Subcutaneous abdominal adipose tissue (tissue), 5 donors: ENCODE results near the gene PTPN22.

Experiments
- H3K27ac ChIP-seq: one replicate; pipeline ENCODE4 v1.7.0; 2013; ENCODE audit warnings: low read depth, mild to moderate bottlenecking, inconsistent platforms, low read length, moderate library complexity
- H3K27me3 ChIP-seq, 5 donors: one replicate each; pipeline ENCODE4 v1.7.0; 2013; ENCODE audit warnings: low read length in 5 of 5, inconsistent platforms in 1 of 5; ENCODE audit not compliant: control insufficient read depth in 5 of 5, insufficient read depth in 4 of 5
- H3K36me3 ChIP-seq, 5 donors: one replicate each; pipeline ENCODE4 v1.7.0; 2013; ENCODE audit warnings: low read length in 5 of 5; ENCODE audit not compliant: control insufficient read depth in 5 of 5, insufficient read depth in 5 of 5
- H3K4me1 ChIP-seq, 5 donors: one replicate each; pipeline ENCODE4 v1.7.0; 2013; ENCODE audit warnings: low read length in 5 of 5, mild to moderate bottlenecking in 3 of 5, moderate library complexity in 1 of 5; ENCODE audit not compliant: control insufficient read depth in 5 of 5, insufficient read depth in 5 of 5
- H3K4me3 ChIP-seq, 5 donors: one replicate each; pipeline ENCODE4 v1.7.0; 2013; ENCODE audit warnings: low read length in 5 of 5, low read depth in 1 of 5
- H3K9ac ChIP-seq, 5 donors: one replicate each; pipeline ENCODE4 v1.7.0; 2013; ENCODE audit warnings: low read length in 5 of 5, mild to moderate bottlenecking in 4 of 5, moderate library complexity in 3 of 5
- H3K9me3 ChIP-seq, 5 donors: one replicate each; pipeline ENCODE4 v1.7.0; 2013; ENCODE audit warnings: low read length in 5 of 5; ENCODE audit not compliant: control insufficient read depth in 5 of 5
- donor health status: healthy.
- donor health status: healthy.
- donor health status: healthy.
- donor health status: healthy.
- donor health status: healthy.

Gene PTPN22

GRCh38 chr1:113768916-113769600, 102.5 kb downstream of the PTPN22 start:
- H3K27me3 ChIP-seq, result no peaks in the 10 kb centered on the region
- no peaks in the 10 kb centered on the region for H3K9me3 ChIP-seq
- H3K9ac ChIP-seq, result peak overlapping the region in 1 of 5 donors; percentile 11
- peaks cover 21 to 38% (median 24%) of the 10 kb centered on the region in 5 donors for H3K36me3 ChIP-seq
- H3K4me1 ChIP-seq, result no peaks in the 10 kb centered on the region
- H3K4me3 ChIP-seq, result no peak overlapping the region
- no peak overlapping the region for H3K27ac ChIP-seq

GRCh38 chr1:113765306-113766230, 105.9 kb downstream of the PTPN22 start:
- Histone ChIP-seq H3K9ac (no peak overlapping the region), H3K4me3 (no peak overlapping the region), H3K9me3 (no peaks in the 10 kb centered on the region), H3K27me3 (no peaks in the 10 kb centered on the region), H3K27ac (no peak overlapping the region), H3K36me3 (peaks cover 21 to 33% (median 22%) of the 10 kb centered on the region in 5 donors), H3K4me1 (peaks cover 0 to 3% (median 0%) of the 10 kb centered on the region in 5 donors)
